ENCODE results near the gene COMT.

DNA sequence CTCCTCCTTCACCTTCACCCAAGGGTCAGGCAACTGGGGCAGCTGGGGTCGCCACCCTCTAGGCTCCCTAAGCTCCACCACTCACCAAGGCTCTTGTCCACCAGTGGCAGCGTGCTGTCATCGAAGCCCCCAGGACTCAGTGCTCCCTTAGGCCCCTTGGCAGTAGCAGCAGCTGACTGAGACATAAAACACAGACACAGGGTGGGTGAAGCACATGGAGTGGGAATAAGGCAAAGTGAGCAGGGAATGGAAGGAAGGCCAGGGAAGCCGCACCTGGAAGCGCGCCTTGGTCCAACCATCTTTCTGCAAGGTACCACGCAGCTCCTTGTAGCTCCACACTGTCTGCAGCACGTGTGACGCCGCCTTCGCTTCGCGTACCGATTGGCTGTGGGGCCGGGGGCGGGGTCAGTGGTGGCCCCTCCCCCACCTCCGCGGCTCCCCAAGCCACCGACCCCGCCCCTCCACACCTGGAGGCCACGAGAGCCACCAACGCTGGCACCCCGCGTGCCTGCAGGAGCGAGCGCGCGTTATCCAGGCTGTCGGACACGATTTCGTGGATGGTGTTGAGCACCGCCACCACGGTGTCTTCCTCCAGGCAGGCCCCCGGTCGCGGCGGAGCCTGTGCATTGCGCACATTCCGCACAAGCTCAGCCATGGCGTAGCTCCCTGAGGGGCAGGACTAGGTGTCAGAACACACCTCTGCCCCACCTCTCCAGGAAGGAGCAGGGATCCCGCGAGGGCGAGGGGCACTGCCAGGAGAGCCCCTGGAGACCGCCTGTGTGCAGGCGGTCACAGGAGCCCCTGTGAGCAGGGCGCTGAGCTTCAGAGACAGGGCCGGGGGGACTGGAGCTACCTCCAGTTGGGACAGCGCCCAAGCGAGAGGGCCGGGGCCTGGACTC, 31.3 kb downstream of the COMT start:
- TF ChIP-seq, protein P1, sequence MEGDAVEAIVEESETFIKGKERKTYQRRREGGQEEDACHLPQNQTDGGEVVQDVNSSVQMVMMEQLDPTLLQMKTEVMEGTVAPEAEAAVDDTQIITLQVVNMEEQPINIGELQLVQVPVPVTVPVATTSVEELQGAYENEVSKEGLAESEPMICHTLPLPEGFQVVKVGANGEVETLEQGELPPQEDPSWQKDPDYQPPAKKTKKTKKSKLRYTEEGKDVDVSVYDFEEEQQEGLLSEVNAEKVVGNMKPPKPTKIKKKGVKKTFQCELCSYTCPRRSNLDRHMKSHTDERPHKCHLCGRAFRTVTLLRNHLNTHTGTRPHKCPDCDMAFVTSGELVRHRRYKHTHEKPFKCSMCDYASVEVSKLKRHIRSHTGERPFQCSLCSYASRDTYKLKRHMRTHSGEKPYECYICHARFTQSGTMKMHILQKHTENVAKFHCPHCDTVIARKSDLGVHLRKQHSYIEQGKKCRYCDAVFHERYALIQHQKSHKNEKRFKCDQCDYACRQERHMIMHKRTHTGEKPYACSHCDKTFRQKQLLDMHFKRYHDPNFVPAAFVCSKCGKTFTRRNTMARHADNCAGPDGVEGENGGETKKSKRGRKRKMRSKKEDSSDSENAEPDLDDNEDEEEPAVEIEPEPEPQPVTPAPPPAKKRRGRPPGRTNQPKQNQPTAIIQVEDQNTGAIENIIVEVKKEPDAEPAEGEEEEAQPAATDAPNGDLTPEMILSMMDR (conservative IDR thresholded peaks at IDR 0.05; ENCODE audit: low read length), result no peak
- no peak for TF ChIP-seq EZH2phosphoT487 (IDR thresholded peaks at IDR 0.05; ENCODE audit: borderline replicate concordance, low read depth, low read length)
